GM18508 (cell line): ENCODE data around the gene OSBP2.

Source experiments
- ATAC-seq: cut with Tn5 transposase; IDR thresholded peaks from one replicate; pipeline ENCODE4 v1.9.1; 2021; ENCODE audit warnings: moderate number of reproducible peaks; ENCODE audit not compliant: insufficient read depth, unreplicated experiment

OSBP2 gene

DNA sequence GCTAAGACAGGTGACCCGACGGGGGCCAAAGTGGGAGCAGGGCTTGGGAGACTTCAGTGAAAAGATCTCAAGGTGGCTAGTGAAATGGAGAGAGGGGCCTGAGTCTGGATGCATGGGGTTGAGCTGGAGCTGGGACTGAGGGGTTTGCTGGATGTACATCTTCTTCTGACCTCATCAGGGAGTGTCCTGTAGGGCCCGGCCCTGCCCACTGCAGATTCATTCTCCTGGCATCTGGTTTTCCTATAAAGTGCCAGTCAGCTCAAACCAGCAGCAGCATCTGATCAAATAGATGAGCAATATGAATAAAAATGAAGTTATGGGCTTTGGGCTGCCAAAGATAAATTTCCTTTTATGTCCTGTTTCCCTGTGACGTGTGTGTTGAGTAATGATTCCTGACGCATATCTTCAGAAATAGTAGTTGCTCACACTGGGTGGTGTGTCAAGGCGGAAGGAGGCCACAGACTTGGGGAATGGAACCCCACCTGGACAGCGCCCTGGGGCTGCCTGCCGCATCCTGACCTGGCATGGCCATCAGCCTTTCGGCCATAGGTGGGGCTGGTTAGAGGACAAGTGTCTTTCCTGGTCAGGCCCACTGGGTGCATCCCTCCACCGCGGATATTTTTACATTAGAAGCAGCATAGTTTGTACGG is 135.4 kb downstream of the OSBP2 start:
- no peak for ATAC-seq

DNA sequence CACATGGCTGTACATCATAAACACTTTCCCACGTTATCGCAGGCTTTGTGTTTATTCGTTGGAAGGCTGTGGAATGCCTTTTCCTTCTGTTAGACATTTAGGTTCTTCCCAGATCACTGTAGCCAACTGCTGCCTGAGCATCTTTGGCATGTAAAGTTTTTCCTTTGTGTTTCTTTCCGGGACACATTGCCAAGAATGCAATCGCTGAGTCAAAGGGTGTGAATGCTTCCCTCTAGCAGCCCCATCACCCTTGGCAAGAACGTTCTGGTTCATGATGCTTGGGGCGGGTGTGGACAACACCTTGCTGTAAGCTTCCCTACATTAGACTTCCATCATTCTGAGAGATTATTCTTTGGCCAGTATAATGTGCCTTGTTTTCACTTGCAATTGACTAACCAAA is 136.2 kb downstream of the OSBP2 start:
- ATAC-seq, result no peak

DNA sequence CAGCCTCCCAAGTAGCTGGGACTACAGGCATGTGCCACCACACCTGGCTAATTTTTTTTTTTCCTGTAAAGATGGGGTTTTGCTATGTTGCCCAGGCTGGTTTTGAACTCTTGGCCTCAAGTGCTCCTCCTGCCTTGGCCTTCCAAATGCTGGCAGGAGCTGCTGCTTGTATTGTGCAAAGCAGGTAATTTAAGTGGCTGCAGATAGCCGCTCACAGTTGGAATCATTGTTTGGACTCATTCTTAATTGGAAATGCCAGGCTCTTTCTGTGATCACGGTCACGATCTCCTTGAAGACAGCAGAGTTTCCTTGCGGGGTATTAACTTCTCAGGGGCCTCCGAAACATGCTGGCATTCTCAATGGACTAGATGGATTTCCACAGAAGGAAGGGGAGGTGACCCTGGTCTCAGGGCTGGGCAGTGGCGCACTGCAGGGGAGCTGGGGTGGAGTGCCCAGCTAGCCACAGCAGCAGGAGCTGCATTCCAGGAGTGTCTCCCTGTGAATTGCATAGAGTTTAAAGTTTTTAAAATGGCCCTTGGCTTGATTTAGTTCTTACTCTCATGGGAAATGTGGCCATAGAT is 137.8 kb downstream of the OSBP2 start:
- ATAC-seq, result no peak

- ATAC-seq, result no peak
Observed at GRCh38 chr22:30833322-30833721, 138.6 kb downstream of the OSBP2 start.

GRCh38 chr22:30837531-30837930 is 142.9 kb downstream of the OSBP2 start:
- no peak for ATAC-seq

DNA sequence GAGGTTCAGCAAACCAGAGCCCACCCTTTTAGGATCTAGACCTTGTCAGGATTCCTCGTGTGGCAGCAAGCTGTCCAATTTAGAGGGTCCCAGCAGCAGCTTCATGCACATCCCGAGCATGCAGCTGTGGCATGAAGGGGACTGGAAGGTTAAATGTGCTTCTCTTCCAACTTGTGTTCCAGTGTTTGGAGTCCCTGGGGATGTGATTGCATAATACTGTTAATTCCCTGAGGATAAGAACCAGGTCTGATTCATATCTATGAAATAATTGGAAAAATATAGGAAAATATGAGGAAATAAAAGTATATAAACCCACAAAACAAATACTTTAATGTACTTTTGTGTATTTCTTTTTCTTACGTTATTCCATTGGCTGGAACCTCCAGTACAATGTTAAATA is 143.4 kb downstream of the OSBP2 start:
- no peak for ATAC-seq

GRCh38 chr22:30841273-30841672 is 146.6 kb downstream of the OSBP2 start:
- no peak for ATAC-seq

- no peak for ATAC-seq
Observed at GRCh38 chr22:30843245-30843644, 148.6 kb downstream of the OSBP2 start.

GRCh38 chr22:30847583-30847982 is 152.9 kb downstream of the OSBP2 start:
- ATAC-seq, result no peak

GRCh38 chr22:30855266-30855665 is 160.6 kb downstream of the OSBP2 start:
- no peak for ATAC-seq

GRCh38 chr22:30855677-30856518 is 161.2 kb downstream of the OSBP2 start:
- ATAC-seq, result no peak

DNA sequence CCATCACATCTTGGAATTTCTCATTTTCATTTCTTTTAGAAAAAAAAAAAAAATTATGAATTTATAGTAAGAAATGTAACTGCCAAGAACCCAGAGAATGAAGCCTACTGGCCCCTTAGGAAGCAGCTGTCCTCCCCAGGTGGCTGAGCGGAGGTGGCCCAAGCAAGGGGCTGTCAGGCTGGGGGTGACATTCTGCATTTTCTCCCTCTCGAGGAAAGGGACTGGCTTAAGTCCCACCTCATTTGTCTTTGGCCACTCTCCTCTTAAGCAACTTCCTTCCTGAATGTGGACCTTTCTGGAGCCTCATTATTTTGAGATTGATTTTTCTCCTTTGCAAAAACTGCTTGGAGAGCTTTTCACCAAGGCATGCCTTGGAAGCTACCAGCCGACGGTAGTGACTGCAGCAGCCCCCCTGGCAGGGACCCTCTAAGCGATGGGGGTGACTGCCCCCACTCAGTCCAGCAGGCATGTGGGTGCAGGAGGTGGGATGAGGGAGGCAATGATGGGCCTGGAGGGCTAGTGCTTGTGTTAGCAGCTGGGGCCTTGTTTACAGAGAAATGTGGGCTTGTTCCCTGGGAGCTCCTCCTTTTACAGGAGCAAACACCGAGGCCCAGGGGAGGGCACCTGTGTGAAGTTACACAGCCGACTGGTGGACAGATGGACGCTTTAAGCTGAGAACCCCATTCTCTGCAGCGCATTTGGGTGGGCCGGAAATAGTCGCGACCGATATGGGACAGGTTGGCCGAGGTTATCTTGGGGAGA is 162.2 kb downstream of the OSBP2 start:
- no peak for ATAC-seq

- ATAC-seq, result no peak
Observed at GRCh38 chr22:30857791-30858190, 163.1 kb downstream of the OSBP2 start.

DNA sequence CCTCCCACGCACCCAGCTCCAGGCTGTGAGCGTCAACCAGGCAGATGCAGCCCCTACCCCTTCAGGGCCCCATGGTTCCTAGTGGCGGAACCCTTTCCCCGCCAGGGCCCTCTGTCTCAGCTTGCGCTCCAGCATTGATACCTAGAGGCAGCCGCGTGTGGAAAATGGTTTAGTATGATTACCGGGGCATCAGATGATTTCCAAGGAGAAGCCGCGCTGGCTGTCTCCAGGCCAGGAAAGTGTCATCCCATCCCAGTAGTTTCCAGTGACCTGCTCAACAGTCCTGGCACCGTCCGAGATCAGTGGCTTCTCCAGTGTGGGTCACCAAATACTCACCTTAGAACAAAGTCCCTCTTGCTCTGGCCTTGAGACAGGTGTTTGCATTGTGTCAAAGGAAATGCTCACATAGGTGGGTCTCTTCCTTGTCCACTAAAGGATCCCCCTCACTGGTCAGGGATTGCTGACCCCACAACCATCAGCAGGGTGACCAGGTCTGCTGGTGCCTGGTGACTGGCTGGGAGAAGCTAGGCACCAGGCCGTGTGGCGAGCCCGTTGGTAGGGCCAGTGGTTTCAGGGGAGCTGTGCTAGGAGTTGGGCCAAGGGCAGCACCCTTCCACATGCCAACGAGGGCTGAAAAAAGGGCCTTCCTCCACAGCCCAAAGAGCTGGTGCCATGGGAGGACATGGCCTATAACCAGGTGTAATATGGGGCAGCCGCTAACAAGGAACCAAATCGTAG is 164.5 kb downstream of the OSBP2 start:
- ATAC-seq, result no peak

DNA sequence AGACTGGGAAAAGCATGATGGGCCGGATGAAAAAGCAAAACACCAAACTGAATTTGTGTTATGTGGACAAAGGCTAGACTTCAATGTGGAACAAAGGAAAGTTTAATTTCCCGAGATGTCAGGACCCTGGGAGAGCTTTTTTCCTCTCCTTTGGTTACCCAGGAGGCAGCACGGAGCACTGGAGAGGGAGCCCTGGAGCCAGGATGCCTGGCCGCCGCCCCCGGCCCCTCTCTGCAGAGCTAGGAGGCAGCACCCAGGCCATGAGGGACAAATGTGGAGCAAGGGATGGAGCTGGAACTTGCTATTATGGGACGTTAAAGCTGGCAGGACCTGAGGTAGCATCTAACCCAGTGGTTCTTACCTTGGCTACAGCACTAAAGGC is 165.0 kb downstream of the OSBP2 start:
- ATAC-seq, result no peak

DNA sequence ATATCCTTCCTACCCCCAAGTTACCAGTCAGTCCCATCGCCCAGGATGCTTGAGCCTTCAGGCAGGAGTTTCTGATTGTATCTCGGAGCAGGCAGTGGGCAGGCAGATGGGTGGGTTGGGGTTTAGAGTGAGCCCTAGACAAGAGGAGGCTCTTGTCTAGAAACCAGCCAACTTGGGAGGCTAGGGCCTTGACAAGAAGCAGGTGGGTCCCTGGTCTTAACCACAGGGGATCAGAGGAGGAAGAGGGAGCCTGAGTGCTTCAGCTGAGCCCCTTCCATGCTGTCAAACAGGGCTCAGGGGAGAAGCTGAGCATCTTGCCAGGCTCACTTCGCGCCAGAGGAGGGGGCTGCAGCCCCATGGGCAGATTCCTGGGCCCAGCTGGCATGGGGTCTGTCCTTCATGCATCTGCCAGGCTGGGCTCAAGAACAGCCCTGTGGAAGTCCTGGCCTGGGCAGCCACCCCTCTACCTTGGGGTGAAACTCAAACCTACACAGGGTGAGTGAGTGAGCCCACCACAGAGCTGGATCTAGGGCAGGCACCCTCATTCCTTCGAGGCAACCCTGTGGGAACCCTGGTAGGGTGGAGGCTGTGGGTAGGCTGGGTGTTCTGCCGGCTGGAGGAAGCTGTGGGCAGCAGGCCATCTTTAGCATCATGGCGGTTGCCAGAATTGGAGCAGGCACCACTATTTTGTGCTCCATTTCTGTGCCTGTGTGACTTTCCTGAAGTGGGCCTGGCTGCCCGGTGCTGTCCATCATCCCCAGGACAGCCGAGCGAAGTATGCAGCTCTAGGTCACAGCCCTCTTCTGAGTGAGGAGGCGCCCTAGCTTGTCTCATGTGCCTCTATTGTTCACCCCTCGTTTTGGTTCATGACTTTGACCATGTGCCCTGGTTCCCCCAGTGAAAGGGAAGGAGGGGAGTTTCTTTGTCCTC is 165.8 kb downstream of the OSBP2 start:
- no peak for ATAC-seq

DNA sequence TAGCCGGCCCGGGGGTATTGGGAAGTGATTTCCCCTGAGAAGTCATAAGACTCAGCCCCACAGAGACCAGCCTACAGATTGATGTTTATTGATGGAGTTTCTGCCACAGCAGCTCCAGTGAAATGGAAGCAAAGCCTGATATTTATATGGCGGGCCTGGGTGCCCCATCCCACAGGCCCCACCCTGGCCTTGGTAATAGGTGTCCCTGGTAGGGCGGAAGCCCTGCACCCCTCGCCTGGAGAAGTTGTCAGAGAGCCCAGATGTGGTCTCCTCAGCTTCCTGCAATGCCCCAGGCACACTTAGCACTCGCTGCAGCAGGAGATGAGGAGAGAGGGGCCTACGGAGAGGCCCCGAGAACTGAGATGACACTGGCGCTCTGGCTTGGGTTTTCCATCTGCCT is 166.5 kb downstream of the OSBP2 start:
- no peak for ATAC-seq

DNA sequence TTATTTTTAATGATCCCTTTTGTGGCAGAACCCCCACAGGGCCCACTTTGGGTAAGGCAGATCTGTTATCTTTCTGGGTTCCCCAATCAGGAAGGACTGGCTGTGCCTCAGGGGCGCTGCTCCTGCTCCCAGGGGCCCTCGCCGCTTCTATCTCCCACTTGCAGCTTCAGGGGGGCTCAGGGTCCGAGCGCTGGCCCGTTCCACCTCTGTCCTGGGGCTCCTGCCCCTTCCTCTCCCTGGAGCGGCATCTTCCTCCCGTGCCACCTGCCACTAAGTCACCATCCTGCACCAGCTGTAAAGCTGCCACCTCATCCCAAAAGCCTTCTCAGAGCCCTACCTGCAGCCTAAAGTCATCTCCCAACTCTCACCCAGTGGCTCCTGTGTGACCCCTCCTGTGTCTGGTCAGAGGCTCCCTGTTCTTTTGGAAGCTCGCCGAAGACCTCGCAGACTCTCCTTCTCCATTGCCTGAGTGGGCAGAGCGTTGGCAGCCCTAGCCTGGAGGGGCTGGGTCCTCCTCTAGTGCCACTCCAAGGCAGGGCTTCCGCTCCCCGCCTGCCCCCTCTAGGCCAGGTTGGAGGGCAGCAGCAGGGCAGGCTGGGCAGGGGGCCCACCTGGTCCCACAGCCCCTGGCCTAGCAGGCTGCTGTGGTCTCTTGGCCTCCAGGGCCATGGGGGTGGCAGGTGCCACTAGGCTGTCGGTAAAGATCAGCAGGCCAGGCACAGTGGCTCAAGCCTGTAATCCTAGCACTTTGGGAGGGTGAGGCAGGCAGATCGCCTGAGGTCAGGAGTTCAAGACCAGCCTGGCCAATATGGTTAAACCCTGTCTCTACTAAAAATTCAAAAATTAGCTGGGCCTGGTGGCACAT is 167.2 kb downstream of the OSBP2 start:
- ATAC-seq, result no peak
